ENCODE measurements around the gene NUDT19. TPM values are rescaled to one million over a fixed set of nuclear protein-coding genes. Genes with fewer than 3 reads are reported as not detected.

The NUDT19 gene
- total and polyA plus RNA-seq, 2 donors from 2014 or later = 8.8 to 11.7 TPM

- peak in 4 of 5 donors; percentile 41 to 94 (median 64) for DNase-seq
- Histone ChIP-seq H3K9ac (ENCODE audit: low read length in 3 of 3) (peak within 1 kb of the TSS in 2 of 3 donors; percentile 45 to 46), H3K36me3 (ENCODE audit: control insufficient read depth in 2 of 3, insufficient read depth in 3 of 3, low read length in 3 of 3) (no peaks in the 10 kb centered on the region), H3K9me3 (ENCODE audit: control insufficient read depth in 2 of 3, insufficient read depth in 1 of 3, low read length in 3 of 3) (no peaks in the 10 kb centered on the region), H3K27ac (ENCODE audit: low read depth in 2 of 2, low read length in 2 of 2) (peak within 1 kb of the TSS; percentile 69 to 83), H3K27me3 (ENCODE audit: control insufficient read depth, insufficient read depth, low read length) (peaks cover 9% of the 10 kb centered on the region), H3K4me3 (ENCODE audit: low read length in 3 of 3) (peak within 1 kb of the TSS; percentile 76 to 87 (median 76)), H3K4me1 (ENCODE audit: control insufficient read depth in 2 of 3, insufficient read depth in 2 of 3, low read depth in 1 of 3, low read length in 3 of 3) (peaks cover 0 to 17% (median 0%) of the 10 kb centered on the region in 3 donors)
- intact Hi-C loops (cut with DNase I) = no loop called here
- no peak for TF ChIP-seq CTCF (IDR thresholded peaks at IDR 0.05; ENCODE audit: borderline replicate concordance, extremely low read depth, insufficient read depth)
- FAIRE-seq = no peak
Observed at GRCh38 chr19:32675720-32676185, 15.9 kb upstream of the NUDT19 start, which contains the start of gene RGS9BP. RGS9BP (plus strand) TSS chr19:32675848; CDS start chr19:32676264, 416 bp downstream.

- TF ChIP-seq CTCF (IDR thresholded peaks at IDR 0.05; ENCODE audit: borderline replicate concordance, extremely low read depth, insufficient read depth) = no peak
- Histone ChIP-seq H3K27me3 (ENCODE audit: control insufficient read depth, insufficient read depth, low read length) (peaks cover 9% of the 10 kb centered on the region), H3K9ac (ENCODE audit: low read length in 3 of 3) (no peak overlapping the region), H3K9me3 (ENCODE audit: control insufficient read depth in 2 of 3, insufficient read depth in 1 of 3, low read length in 3 of 3) (no peaks in the 10 kb centered on the region), H3K36me3 (ENCODE audit: control insufficient read depth in 2 of 3, insufficient read depth in 3 of 3, low read length in 3 of 3) (no peaks in the 10 kb centered on the region), H3K27ac (ENCODE audit: low read depth in 2 of 2, low read length in 2 of 2) (no peak overlapping the region), H3K4me3 (ENCODE audit: low read length in 3 of 3) (peak overlapping the region in 2 of 3 donors; percentile 57 to 87), H3K4me1 (ENCODE audit: control insufficient read depth in 2 of 3, insufficient read depth in 2 of 3, low read depth in 1 of 3, low read length in 3 of 3) (peaks cover 0 to 17% (median 0%) of the 10 kb centered on the region in 3 donors)
- FAIRE-seq (no peak), DNase-seq (peak; percentile 37 to 83 (median 49))
- intact Hi-C loops (cut with DNase I) = no loop called here
Observed at GRCh38 chr19:32676186-32676894, 15.3 kb upstream of the NUDT19 start.

GRCh38 chr19:32676895-32677359, 14.7 kb upstream of the NUDT19 start:
- TF ChIP-seq CTCF (IDR thresholded peaks at IDR 0.05; ENCODE audit: borderline replicate concordance, extremely low read depth, insufficient read depth) = no peak
- Histone ChIP-seq H3K36me3 (ENCODE audit: control insufficient read depth in 2 of 3, insufficient read depth in 3 of 3, low read length in 3 of 3) (no peaks in the 10 kb centered on the region), H3K4me1 (ENCODE audit: control insufficient read depth in 2 of 3, insufficient read depth in 2 of 3, low read depth in 1 of 3, low read length in 3 of 3) (peaks cover 0 to 17% (median 0%) of the 10 kb centered on the region in 3 donors), H3K27ac (ENCODE audit: low read depth in 2 of 2, low read length in 2 of 2) (no peak overlapping the region), H3K9ac (ENCODE audit: low read length in 3 of 3) (no peak overlapping the region), H3K4me3 (ENCODE audit: low read length in 3 of 3) (peak overlapping the region in 2 of 3 donors; percentile 40 to 87), H3K9me3 (ENCODE audit: control insufficient read depth in 2 of 3, insufficient read depth in 1 of 3, low read length in 3 of 3) (no peaks in the 10 kb centered on the region), H3K27me3 (ENCODE audit: control insufficient read depth, insufficient read depth, low read length) (peaks cover 9% of the 10 kb centered on the region)
- no peak for FAIRE-seq
- intact Hi-C loops (cut with DNase I) = no loop called here
- peak in 3 of 5 donors; percentile 24 to 73 (median 32) for DNase-seq
